Breast epithelium (tissue), 3 donors: ENCODE results near the gene DSCAM.

Experiments used
- CTCF ChIP-seq, 3 donors: fragments of 450-650 bp; IDR thresholded peaks; one replicate each; pipeline ENCODE4 v1.5.1; 2016 to 2017; ENCODE audit warnings: antibody characterized with exemption in 3 of 3, mild to moderate bottlenecking in 3 of 3, moderate library complexity in 3 of 3
- POLR2A ChIP-seq: fragments of 450-650 bp; IDR thresholded peaks from one replicate; pipeline ENCODE4 v1.6.1; 2016; ENCODE audit warnings: antibody characterized with exemption, mild to moderate bottlenecking, moderate library complexity
- POLR2AphosphoS5 ChIP-seq, 3 donors: sonication (generic); formaldehyde crosslinking; IDR thresholded peaks; one replicate each; pipeline ENCODE4 v1.6.1; 2017; ENCODE audit warnings: antibody characterized with exemption in 3 of 3

- TF ChIP-seq POLR2A: no peak
- no peak for TF ChIP-seq CTCF (IDR thresholded peaks at IDR 0.05)
- no peak for TF ChIP-seq POLR2AphosphoS5 (IDR thresholded peaks at IDR 0.05)
Measured at GRCh38 chr21:40562242-40563002, 284.5 kb downstream of the DSCAM start.
